BJ (cell line): ENCODE data around the gene LAMTOR2. TPM values are rescaled to one million over a fixed set of nuclear protein-coding genes. Genes with fewer than 3 reads are reported as not detected.

Experiments
- CTCF ChIA-PET: fragments of 350-600 bp; formaldehyde crosslinking; extraction: SDS; loops from one replicate; lab custom pipeline; 2021; ENCODE audit warnings: antibody characterized with exemption, inconsistent platforms; lab: Yijun Ruan, JAX
- POLR2A ChIA-PET: fragments of 300-600 bp; sonication (Branson Sonifier 250); formaldehyde crosslinking; extraction: SDS; loops from one replicate; lab custom pipeline; 2021; ENCODE audit warnings: antibody characterized with exemption; lab: Charles Lee
- DNase-seq: peaks from one replicate; pipeline ENCODE4 v3.0.0-alpha.2; 2011; ENCODE audit warnings: low read depth
- H3K27me3 ChIP-seq: 2 replicates; pipeline ENCODE4 v1.6.0; 2011; ENCODE audit warnings: low read length; ENCODE audit not compliant: control insufficient read depth, insufficient read depth
- H3K36me3 ChIP-seq: 2 replicates; pipeline ENCODE4 v1.5.1; 2011; ENCODE audit warnings: low read length; ENCODE audit not compliant: control insufficient read depth, insufficient read depth
- H3K4me3 ChIP-seq: 2 replicates; pipeline ENCODE4 v1.5.1; 2011; ENCODE audit warnings: low read depth, mild to moderate bottlenecking, control low read depth, low read length
- CTCF ChIP-seq: IDR thresholded peaks from 2 replicates; pipeline ENCODE4 v1.5.1; 2011; ENCODE audit warnings: low read depth, mild to moderate bottlenecking, control low read depth, inconsistent platforms, low read length, moderate library complexity; ENCODE audit not compliant: insufficient read depth
- polyA plus RNA-seq: library from polyadenylated mRNA; depleted of rRNA; stranded (reverse); fragments of >200 nt; gene quantifications from 2 replicates; pipeline ENCODE4 v1.2.3, GENCODE V29; 2011

The LAMTOR2 gene
- polyA plus RNA-seq, 1 experiment: 77.4 TPM

GRCh38 chr1:156082309-156083091 lies 27.9 kb downstream of the LAMTOR2 start, which contains the start of gene MEX3A:
Gene MEX3A (minus strand): TSS chr1:156082465. CDS start chr1:156081998, 467 bp downstream.
- POLR2A ChIA-PET: no interaction called here
- Histone ChIP-seq H3K27me3 (no peaks in the 10 kb centered on the region), H3K4me3 (peak within 1 kb of the TSS; percentile 64), H3K36me3 (no peaks in the 10 kb centered on the region; the same call in 1 of the 2 replicates)
- CTCF ChIA-PET: interaction anchor here (0.9 to 27.9 kb wide), 4 partner anchors 14 to 143 kb away, joined by 3 to 983 read pairs (median 16); partner anchors contain the start of gene LMNA
- TF ChIP-seq CTCF: no peak
- no peak for DNase-seq

GRCh38 chr1:156083800-156084790 lies 29.5 kb downstream of the LAMTOR2 start:
- Histone ChIP-seq H3K36me3 (no peaks in the 10 kb centered on the region; the same call in 1 of the 2 replicates), H3K4me3 (no peak overlapping the region; the same call in 1 of the 2 replicates), H3K27me3 (no peaks in the 10 kb centered on the region)
- ChIA-PET POLR2A (no interaction called here), CTCF (interaction anchor here (0.7 to 27.9 kb wide), 5 partner anchors 13 to 142 kb away, joined by 3 to 983 read pairs (median 7); partner anchors contain the start of gene LMNA)
- no peak for TF ChIP-seq CTCF
- DNase-seq: no peak

GRCh38 chr1:156086256-156086662 lies 31.7 kb downstream of the LAMTOR2 start:
- no peaks in the 10 kb centered on the region for H3K27me3 ChIP-seq
- TF ChIP-seq CTCF: no peak
- CTCF ChIA-PET: interaction anchor here (1.1 to 27.9 kb wide), 4 partner anchors 10 to 139 kb away, joined by 3 to 983 read pairs (median 4); partner anchors contain the start of gene LMNA
- H3K4me3 ChIP-seq: no peak overlapping the region
- POLR2A ChIA-PET: interaction anchor here (0.5 kb wide), 1 partner anchor 16 kb away, joined by 8 read pairs; no protein-coding TSS in a partner anchor
- H3K36me3 ChIP-seq: no peaks in the 10 kb centered on the region; the same call in 1 of the 2 replicates
- no peak for DNase-seq

GRCh38 chr1:156089704-156090103 lies 35.1 kb downstream of the LAMTOR2 start:
- H3K36me3 ChIP-seq: no peaks in the 10 kb centered on the region; the same call in 1 of the 2 replicates
- no peak for DNase-seq
- CTCF ChIA-PET: interaction anchor here (1.1 to 27.9 kb wide), 11 partner anchors 11 to 230 kb away, joined by 3 to 983 read pairs (median 5); partner anchors contain the start of genes LMNA and SEMA4A
- POLR2A ChIA-PET: interaction anchor here (0.6 kb wide), 1 partner anchor 144 kb away, joined by 11 read pairs; no protein-coding TSS in a partner anchor
- no peak for TF ChIP-seq CTCF
- H3K27me3 ChIP-seq: no peaks in the 10 kb centered on the region
- no peak overlapping the region for H3K4me3 ChIP-seq
